Activated T-helper 1 cell treated with anti-CD3 and anti-CD28 coated beads, Interleukin-2, amount 50 U/mL, for 16 hours (primary cell): Measurements from ENCODE around the gene MICAL2.

Experiments
- DNase-seq, 2 donors: peaks; one replicate each; pipeline ENCODE4 v3.0.0-alpha.2; 2020; ENCODE audit warnings: low read depth in 1 of 2, low spot score in 1 of 2

The MICAL2 gene, protein sequence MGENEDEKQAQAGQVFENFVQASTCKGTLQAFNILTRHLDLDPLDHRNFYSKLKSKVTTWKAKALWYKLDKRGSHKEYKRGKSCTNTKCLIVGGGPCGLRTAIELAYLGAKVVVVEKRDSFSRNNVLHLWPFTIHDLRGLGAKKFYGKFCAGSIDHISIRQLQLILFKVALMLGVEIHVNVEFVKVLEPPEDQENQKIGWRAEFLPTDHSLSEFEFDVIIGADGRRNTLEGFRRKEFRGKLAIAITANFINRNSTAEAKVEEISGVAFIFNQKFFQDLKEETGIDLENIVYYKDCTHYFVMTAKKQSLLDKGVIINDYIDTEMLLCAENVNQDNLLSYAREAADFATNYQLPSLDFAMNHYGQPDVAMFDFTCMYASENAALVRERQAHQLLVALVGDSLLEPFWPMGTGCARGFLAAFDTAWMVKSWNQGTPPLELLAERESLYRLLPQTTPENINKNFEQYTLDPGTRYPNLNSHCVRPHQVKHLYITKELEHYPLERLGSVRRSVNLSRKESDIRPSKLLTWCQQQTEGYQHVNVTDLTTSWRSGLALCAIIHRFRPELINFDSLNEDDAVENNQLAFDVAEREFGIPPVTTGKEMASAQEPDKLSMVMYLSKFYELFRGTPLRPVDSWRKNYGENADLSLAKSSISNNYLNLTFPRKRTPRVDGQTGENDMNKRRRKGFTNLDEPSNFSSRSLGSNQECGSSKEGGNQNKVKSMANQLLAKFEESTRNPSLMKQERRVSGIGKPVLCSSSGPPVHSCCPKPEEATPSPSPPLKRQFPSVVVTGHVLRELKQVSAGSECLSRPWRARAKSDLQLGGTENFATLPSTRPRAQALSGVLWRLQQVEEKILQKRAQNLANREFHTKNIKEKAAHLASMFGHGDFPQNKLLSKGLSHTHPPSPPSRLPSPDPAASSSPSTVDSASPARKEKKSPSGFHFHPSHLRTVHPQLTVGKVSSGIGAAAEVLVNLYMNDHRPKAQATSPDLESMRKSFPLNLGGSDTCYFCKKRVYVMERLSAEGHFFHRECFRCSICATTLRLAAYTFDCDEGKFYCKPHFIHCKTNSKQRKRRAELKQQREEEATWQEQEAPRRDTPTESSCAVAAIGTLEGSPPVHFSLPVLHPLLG

GRCh38 chr11:12110201-12110713 lies at the start of gene MICAL2:
MICAL2 (plus strand) TSS chr11:12110590; CDS start chr11:12162156, 51,566 bp downstream.
- DNase-seq = peak; percentile 56 to 75

GRCh38 chr11:12061851-12062560 lies 48.4 kb upstream of the MICAL2 start:
- no peak for DNase-seq

DNA sequence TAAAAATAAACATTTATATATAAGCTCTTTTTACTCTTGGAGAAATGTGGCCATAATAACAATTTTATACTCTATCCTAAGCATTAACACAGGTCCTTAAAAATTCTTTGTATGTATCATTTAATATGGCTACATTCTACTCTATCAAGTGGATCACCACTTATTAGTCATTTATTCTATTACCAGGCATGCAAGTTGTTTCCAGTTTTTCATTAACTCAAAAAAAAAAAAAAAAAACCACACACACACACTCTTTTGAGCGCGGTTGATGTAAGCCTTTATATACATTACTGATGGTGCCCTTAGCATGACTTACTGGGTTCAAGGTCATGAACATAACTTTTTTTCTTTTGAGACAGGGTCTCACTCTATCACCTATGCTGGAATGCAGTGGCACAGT lies 47.1 kb upstream of the MICAL2 start:
- no peak for DNase-seq

DNA sequence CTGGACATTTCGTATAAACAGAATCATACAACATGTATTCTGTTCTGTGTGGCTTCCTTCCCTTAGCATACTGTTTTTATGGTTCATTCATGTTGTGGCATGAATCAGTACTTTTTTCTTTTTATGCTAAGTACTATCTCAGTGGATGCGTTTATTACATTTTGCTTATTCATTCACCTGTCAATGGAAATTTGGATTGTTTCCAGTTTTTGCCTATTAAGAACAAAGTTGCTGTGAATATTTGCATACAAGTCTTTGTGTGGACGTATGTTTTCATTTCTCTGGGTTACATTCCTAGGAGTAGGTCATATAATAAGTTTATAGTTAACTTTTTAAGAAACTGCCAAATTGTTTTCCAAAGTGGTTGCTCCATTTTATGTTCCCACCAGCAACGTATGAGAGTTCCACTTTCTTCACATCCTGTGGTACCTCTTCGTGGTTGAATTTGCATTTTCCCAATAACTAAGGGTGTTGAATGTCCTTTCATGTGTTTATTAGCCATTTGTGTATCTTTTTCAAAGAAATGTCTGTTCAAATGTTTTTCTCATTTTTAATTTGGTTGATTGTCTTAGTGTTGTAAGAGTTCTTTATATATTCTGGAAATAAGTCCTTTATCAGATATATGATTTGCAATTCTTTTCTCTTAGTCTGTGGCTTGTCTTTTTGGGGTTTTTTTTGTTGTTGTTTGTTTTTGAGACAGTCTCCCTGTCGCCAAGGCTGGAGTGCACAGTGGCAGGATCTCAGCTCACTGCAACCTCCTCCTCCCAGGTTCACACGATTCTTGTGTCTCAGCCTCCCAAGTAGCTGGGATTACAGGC lies 46.0 kb upstream of the MICAL2 start:
- DNase-seq = no peak

DNA sequence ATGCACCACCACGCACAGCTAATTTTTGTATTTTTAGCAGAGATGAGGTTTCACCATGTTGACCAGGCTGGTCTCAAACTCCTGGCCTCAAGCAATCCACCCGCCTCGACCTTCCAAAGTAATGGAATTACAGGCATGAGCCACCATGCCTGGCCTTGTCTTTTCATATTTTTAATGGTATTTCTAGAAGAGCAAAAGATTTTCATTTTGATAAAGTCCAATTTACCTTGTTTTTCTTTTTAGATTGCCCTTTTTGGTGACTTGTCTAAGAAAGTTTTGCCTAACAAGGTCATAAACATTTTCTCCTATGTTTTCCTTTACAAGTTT lies 45.5 kb upstream of the MICAL2 start:
- DNase-seq = no peak

DNA sequence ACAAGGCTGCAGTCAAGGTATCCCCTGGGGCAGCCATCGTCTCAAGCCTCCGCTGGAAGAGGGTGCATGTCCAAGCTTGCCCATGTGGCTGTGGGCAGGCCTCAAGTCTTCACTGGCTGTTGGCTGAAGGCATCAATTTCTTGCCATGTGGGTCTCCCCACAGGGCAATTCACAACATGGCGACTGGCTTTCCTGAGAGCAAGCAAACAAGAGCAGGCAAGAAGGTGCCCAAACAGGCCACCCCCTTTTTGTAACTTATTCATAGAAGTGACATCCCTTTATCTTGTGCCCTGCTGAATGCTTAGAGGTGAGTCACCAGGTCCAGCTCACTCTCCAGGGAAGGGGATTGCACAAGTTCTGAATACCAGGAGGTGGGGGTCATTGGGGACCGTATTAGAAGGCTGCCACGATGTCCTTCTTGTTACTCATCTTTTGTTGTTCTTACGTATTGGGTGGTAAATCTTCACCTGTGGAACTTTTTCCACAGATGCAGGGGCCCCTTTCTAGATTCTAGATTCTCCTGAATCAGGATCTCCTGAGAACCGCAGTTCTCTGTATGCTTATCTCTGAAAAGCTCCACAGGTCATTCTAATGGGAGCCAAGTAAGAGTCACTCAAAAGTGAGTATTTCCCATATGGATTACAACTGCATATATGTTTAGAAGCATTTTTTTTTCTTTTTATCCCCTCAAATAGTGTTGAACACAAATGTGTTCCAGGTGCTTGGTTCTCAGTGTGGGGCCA lies 44.2 kb upstream of the MICAL2 start:
- no peak for DNase-seq

DNA sequence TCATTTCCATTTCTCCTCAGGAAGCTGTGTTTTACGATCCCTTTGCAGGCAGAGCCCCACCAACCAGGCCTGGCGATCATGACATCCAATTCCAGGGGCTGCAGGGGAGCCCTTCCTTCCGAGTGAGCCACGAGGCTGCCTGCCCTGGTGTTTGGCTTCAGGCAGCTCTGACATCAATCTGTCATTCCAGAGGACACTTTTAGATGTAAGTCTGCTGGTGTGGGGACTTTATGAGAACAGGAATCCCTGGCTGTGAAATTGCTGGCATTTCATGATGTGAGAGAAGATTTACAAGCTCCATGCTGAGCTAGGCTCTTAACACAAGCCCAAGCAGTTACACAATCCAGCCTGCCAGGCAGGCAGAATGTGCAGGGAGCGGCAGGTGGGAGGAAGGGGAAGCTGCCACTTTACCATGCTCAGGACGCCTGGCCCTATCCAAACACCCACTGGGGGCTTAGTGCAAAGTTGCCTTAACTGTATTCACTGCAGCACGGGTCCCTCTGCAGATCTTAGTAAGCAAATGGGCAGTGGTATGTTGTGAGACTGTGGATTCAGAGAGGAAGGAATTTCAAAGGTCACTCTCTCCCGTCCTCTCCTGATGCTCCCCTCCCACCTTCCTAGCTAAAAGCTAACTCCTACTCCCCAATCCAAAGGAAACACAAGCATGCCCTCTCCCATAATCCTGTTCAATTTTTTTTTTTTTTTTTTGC lies 43.4 kb upstream of the MICAL2 start:
- no peak for DNase-seq

GRCh38 chr11:12067796-12068357 lies 42.5 kb upstream of the MICAL2 start:
- no peak for DNase-seq

GRCh38 chr11:12069066-12069676 lies 41.2 kb upstream of the MICAL2 start:
- DNase-seq = no peak

DNA sequence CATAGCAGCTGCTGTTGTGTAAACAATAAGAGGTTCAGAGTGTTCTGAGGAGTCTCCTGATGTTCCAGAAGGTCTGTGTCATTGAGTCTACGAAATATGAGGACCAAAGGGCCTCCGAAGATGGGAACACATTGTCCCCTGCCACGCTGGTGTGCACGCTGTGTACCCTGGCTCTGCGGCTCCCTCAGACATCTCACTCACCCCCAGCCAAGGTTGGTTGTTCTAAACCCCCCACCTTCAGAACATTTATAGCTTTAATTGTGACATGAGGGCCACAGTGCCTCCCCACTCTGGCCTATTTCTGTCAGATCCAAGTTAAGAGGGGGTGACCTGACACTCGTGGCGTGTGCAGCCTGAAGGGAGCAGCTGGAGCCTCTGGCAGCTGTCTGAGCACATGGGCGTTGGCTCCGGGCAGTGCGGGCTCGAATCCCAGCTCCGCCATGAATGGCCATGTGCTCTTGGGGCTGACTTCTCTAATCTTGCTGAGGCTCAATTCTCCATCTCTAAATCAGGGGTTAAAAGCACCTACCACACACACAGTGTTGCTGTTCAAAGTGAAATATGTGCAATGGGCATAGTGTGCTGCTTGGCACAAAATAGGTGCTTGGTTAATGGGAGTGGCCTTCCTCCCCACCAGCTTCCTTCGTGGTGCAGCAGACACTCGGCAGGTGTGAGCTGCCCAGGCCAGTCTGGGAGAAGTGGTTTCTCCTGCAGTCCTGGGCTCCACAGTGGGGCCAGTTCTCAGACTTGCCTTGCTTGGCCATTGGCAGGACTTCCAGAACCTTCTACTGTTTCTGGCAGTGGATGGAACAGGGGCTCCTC lies 39.7 kb upstream of the MICAL2 start:
- DNase-seq = no peak

- no peak for DNase-seq
Observed at GRCh38 chr11:12071574-12071973, 38.8 kb upstream of the MICAL2 start.

DNA sequence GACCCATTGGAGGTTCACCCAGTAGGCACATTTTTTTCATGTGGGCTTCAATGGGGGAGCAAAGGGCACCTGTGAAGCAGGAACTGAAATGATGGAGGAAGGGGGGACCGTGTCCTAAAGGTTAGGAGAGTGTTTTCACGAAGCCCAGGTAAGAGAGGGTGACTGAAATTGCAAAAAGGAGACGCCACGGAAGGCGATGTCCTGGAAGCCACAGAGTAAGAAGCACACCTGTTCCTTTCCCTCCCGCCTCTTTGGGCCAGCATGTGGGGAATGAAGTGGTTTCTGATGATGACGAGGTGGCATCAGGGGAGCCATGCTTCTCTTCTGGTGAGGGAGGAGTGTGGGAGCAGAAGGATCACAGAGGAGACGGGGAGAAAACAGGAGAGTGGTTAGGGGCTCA lies 37.0 kb upstream of the MICAL2 start:
- no peak for DNase-seq

GRCh38 chr11:12073886-12074285 lies 36.5 kb upstream of the MICAL2 start:
- DNase-seq = no peak

GRCh38 chr11:12074529-12075195 lies 35.7 kb upstream of the MICAL2 start:
- no peak for DNase-seq

DNA sequence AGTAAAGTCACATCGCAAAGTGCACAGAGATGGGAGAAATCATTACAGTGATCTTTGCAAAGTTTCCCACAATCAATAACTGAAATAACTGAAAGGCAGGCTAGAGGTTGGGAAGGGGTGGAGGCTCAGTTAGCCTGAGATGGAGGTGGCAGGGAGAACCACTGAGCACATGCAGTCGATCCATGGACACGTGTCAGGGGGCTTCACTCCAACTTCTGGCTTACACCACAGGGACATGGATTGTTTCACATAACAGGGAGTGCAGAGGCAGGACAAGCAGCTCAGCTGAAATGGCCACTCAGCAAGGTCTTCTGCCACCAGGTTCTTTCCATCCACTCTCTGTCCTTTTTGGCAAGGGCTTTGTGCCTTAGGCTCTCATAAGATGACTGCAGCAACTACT lies 35.1 kb upstream of the MICAL2 start:
- no peak for DNase-seq
